Activated T-helper 9 cell treated with anti-CD3 and anti-CD28 coated beads, Interleukin-2, amount 50 U/mL, for 16 hours (primary cell): Measurements from ENCODE around the gene TACC3.

Experiments
- DNase-seq: peaks from one replicate; pipeline ENCODE4 v3.0.0-alpha.2; 2020; ENCODE audit warnings: low read depth

Gene TACC3

GRCh38 chr4:1776521-1777161, 55.3 kb downstream of the TACC3 start:
- DNase-seq = no peak

GRCh38 chr4:1777822-1778641, 56.7 kb downstream of the TACC3 start:
- no peak for DNase-seq

GRCh38 chr4:1778642-1779392, 57.5 kb downstream of the TACC3 start:
- DNase-seq = no peak

- DNase-seq = no peak
Measured at GRCh38 chr4:1779588-1780382, 58.5 kb downstream of the TACC3 start.

- no peak for DNase-seq
Measured at GRCh38 chr4:1780435-1780834, 59.1 kb downstream of the TACC3 start.

- DNase-seq = no peak
Measured at GRCh38 chr4:1783015-1783414, 61.7 kb downstream of the TACC3 start.

GRCh38 chr4:1783970-1784369, 62.6 kb downstream of the TACC3 start:
- no peak for DNase-seq

- DNase-seq = no peak
Measured at GRCh38 chr4:1784395-1784788, 63.1 kb downstream of the TACC3 start.

GRCh38 chr4:1784789-1785591, 63.7 kb downstream of the TACC3 start:
- DNase-seq = no peak

GRCh38 chr4:1785592-1785991, 64.3 kb downstream of the TACC3 start:
- DNase-seq = no peak

- no peak for DNase-seq
Measured at GRCh38 chr4:1786544-1787362, 65.4 kb downstream of the TACC3 start.

- no peak for DNase-seq
Measured at GRCh38 chr4:1787411-1788077, 66.2 kb downstream of the TACC3 start.

- DNase-seq = no peak
Measured at GRCh38 chr4:1788254-1788973, 67.1 kb downstream of the TACC3 start.

- no peak for DNase-seq
Measured at GRCh38 chr4:1789552-1789951, 68.2 kb downstream of the TACC3 start.

GRCh38 chr4:1790005-1790404, 68.7 kb downstream of the TACC3 start:
- DNase-seq = no peak

GRCh38 chr4:1792158-1792831, 71.0 kb downstream of the TACC3 start:
- DNase-seq = no peak

GRCh38 chr4:1792832-1793495, 71.6 kb downstream of the TACC3 start, which contains the start of gene FGFR3:
FGFR3 (plus strand) TSS chr4:1793293; CDS start chr4:1793935, 642 bp downstream.
- DNase-seq = no peak

- no peak for DNase-seq
Measured at GRCh38 chr4:1793496-1793840, 72.1 kb downstream of the TACC3 start.
